Measurements from ENCODE around the gene CTIF.

DNA sequence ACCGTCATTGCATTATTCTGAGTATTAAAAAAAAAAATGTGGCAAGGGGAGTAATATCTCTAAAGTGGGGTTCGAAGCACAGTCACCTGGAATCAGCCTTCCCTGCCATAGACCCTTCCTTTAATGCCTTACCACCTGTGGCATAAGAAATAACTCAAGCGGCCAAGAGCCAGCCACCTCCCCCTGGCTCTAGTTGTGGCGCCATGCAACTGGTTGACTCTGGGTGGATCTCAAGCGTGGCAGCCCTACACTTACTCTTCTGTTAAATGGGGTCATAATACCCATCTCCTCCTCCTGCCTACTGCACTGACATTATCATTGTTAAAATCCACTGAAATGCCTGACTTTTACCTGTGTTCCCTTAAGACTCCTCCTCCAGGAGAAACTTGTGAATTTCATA is 236.1 kb downstream of the CTIF start:
- no peak for TF ChIP-seq EZH2 (IDR thresholded peaks at IDR 0.05; ENCODE audit: low read length, missing control alignments)
- TF ChIP-seq, protein P1, sequence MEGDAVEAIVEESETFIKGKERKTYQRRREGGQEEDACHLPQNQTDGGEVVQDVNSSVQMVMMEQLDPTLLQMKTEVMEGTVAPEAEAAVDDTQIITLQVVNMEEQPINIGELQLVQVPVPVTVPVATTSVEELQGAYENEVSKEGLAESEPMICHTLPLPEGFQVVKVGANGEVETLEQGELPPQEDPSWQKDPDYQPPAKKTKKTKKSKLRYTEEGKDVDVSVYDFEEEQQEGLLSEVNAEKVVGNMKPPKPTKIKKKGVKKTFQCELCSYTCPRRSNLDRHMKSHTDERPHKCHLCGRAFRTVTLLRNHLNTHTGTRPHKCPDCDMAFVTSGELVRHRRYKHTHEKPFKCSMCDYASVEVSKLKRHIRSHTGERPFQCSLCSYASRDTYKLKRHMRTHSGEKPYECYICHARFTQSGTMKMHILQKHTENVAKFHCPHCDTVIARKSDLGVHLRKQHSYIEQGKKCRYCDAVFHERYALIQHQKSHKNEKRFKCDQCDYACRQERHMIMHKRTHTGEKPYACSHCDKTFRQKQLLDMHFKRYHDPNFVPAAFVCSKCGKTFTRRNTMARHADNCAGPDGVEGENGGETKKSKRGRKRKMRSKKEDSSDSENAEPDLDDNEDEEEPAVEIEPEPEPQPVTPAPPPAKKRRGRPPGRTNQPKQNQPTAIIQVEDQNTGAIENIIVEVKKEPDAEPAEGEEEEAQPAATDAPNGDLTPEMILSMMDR (conservative IDR thresholded peaks at IDR 0.05 in 1 of 2, IDR thresholded peaks at IDR 0.05 in 1 of 2; ENCODE audit: low read depth in 1 of 2, low read length in 2 of 2) = no peak
